ENCODE results near the gene C11orf21. TPM values are rescaled to one million over a fixed set of nuclear protein-coding genes. Genes with fewer than 3 reads are reported as not detected.

The C11orf21 gene
- total RNA-seq, 1 donor from 2014 or later: 0.29 TPM

GRCh38 chr11:2248242-2248641 lies 53.5 kb downstream of the C11orf21 start:
- Mint-ChIP-seq H3K4me3 (no peak overlapping the region), H3K36me3 (no peaks in the 10 kb centered on the region), H3K4me1 (no peaks in the 10 kb centered on the region), H3K9me3 (peaks cover 7% of the 10 kb centered on the region), H3K27me3 (ENCODE audit: low read depth) (peaks cover 17% of the 10 kb centered on the region), H3K27ac (no peak overlapping the region)
- TF ChIP-seq, protein P1, sequence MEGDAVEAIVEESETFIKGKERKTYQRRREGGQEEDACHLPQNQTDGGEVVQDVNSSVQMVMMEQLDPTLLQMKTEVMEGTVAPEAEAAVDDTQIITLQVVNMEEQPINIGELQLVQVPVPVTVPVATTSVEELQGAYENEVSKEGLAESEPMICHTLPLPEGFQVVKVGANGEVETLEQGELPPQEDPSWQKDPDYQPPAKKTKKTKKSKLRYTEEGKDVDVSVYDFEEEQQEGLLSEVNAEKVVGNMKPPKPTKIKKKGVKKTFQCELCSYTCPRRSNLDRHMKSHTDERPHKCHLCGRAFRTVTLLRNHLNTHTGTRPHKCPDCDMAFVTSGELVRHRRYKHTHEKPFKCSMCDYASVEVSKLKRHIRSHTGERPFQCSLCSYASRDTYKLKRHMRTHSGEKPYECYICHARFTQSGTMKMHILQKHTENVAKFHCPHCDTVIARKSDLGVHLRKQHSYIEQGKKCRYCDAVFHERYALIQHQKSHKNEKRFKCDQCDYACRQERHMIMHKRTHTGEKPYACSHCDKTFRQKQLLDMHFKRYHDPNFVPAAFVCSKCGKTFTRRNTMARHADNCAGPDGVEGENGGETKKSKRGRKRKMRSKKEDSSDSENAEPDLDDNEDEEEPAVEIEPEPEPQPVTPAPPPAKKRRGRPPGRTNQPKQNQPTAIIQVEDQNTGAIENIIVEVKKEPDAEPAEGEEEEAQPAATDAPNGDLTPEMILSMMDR (IDR thresholded peaks at IDR 0.05; ENCODE audit: unreplicated experiment): no peak
- DNase-seq (ENCODE audit: low spot score in 2 of 2, unreplicated experiment in 2 of 2): no peak

DNA sequence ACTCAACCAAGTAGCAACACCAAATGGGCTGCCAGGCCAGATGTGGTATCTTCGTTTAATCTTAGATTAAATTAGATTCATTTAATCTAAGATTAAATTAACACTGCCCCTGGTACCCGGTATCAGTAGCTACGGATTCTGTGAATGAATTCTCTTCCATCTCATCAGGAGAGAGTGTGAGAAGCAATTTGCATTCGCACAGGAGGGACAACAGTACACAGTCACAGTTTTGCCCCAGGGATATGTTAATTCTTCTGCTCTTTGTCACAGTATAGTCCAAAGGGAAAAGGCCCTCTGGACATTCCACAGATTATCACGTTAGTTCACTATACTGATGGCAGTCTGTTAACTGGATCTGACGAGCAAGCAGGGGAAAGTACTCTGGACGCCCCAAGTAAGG lies 54.2 kb downstream of the C11orf21 start:
- no peaks in the 10 kb centered on the region for H3K36me3 Mint-ChIP-seq
- H3K4me3 Mint-ChIP-seq: no peak overlapping the region
- peaks cover 15% of the 10 kb centered on the region for H3K9me3 Mint-ChIP-seq
- no peaks in the 10 kb centered on the region for H3K4me1 Mint-ChIP-seq
- no peak overlapping the region for H3K27ac Mint-ChIP-seq
- TF ChIP-seq, protein P1 (IDR thresholded peaks at IDR 0.05; ENCODE audit: unreplicated experiment): no peak
- peaks cover 24% of the 10 kb centered on the region for H3K27me3 Mint-ChIP-seq (ENCODE audit: low read depth)
- no peak for DNase-seq (ENCODE audit: low spot score in 2 of 2, unreplicated experiment in 2 of 2)

Other genes starting within 250 kb of the C11orf21 start
- gene IGF2, start 162.5 kb downstream of the C11orf21 start, total RNA-seq: 3,009 to 3,275 TPM (median 3,171 TPM) in 3 replicates
- gene INS, start 140.7 kb downstream of the C11orf21 start, total RNA-seq: not detected in 3 replicates
- 0.77 to 1.4 TPM (median 1.1 TPM) in 3 replicates for gene TH, start 130.1 kb downstream of the C11orf21 start, total RNA-seq
- gene ASCL2, start 31.3 kb downstream of the C11orf21 start, total RNA-seq: 0.36 to 0.58 TPM (median 0.49 TPM) in 3 replicates
- 0.94 to 1.8 TPM (median 1.2 TPM) in 3 replicates for gene TSPAN32, start 95 bp upstream of the C11orf21 start, total RNA-seq
- gene CD81, start 75.4 kb upstream of the C11orf21 start, total RNA-seq: 409 to 415 TPM (median 410 TPM) in 3 replicates
- 79.3 to 84.7 TPM (median 82.2 TPM) in 3 replicates for gene TSSC4, start 98.8 kb upstream of the C11orf21 start, total RNA-seq
- gene TRPM5, start 142.6 kb upstream of the C11orf21 start, total RNA-seq: 6.9 to 7.7 TPM (median 7.2 TPM) in 3 replicates
- 6.9 to 8.5 TPM (median 8.4 TPM) in 3 replicates for gene KCNQ1, start 143.1 kb upstream of the C11orf21 start, total RNA-seq